ENCODE data around the gene BCL2A1. TPM values are rescaled to one million over a fixed set of nuclear protein-coding genes. Genes with fewer than 3 reads are reported as not detected.

BCL2A1 gene
- total RNA-seq, 1 experiment from 2014 or later = not detected

DNA sequence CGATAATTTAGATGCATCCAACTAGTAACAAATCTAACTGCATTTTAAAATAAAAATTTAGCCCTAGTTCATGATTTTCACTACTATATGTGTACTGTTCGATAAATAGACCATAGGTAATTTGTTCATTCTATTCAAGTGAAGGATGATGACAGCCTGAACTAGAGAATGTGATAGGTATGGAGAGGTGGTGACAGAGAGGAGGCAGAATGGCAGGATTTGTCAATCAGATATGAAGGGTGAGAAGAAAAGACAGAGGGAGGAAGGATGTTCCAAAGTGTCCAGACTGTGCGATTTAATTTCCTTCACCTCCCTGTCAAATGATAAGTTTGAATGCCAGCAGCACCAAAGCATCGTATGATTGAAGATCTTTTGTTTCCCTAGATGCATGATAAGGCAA is 31.6 kb downstream of the BCL2A1 start:
- no peak overlapping the region for H3K23ac ChIP-seq (ENCODE audit: insufficient read length, low read depth, low read length)
- no peak overlapping the region for H3K27ac ChIP-seq (ENCODE audit: insufficient read length, low read depth, low read length)
- no peaks in the 10 kb centered on the region for H3K79me2 ChIP-seq (ENCODE audit: insufficient read depth, low read length)
- Mint-ChIP-seq H3K27ac (no peak overlapping the region), H3K4me1 (no peaks in the 10 kb centered on the region), H3K9me3 (no peaks in the 10 kb centered on the region; a peak in 1 of 5 replicates), H3K27me3 (ENCODE audit: low read depth) (no peaks in the 10 kb centered on the region; the same call in 1 of the 2 replicates), H3K36me3 (ENCODE audit: insufficient read depth in 1 of 3, low read depth in 3 of 3) (no peaks in the 10 kb centered on the region; a peak in 1 of 7 replicates), H3K4me3 (no peak overlapping the region)
- no peak for TF ChIP-seq CTCF (conservative IDR thresholded peaks at IDR 0.05)
- H3K4ac ChIP-seq (ENCODE audit: low read depth, low read length) = no peak overlapping the region
- H4K8ac ChIP-seq (replicated peaks; ENCODE audit: insufficient read length, low read depth, low read length) = no peak overlapping the region
- H2BK20ac ChIP-seq (ENCODE audit: low read depth, low read length, poor library complexity, severe bottlenecking) = no peak overlapping the region
- H3K4me2 ChIP-seq (ENCODE audit: insufficient read depth, insufficient read length, low read length) = no peak overlapping the region
- H2BK120ac ChIP-seq (ENCODE audit: low read depth, low read length, poor library complexity, severe bottlenecking) = no peak overlapping the region
- no peak overlapping the region for H2AK5ac ChIP-seq (ENCODE audit: insufficient read length, low read length)
- H4K5ac ChIP-seq (ENCODE audit: insufficient read length, low read depth, low read length) = no peak overlapping the region
- H2AFZ ChIP-seq (ENCODE audit: low read length) = no peak overlapping the region
- no peak overlapping the region for H2BK15ac ChIP-seq (ENCODE audit: low read depth, low read length)
- no peak overlapping the region for H3T11ph ChIP-seq (ENCODE audit: low read length)
- H3K56ac ChIP-seq (ENCODE audit: insufficient read length, low read depth, low read length) = no peak overlapping the region
- H3K9ac ChIP-seq (ENCODE audit: extremely low read depth, insufficient read length, low read length) = no peak overlapping the region
- no peak overlapping the region for H4K91ac ChIP-seq (ENCODE audit: insufficient read length, low read depth, low read length)
- no peak overlapping the region for H3K14ac ChIP-seq (ENCODE audit: insufficient read depth, low read length)
- no CpG with 5 or more reads among the region's 4 CpGs for WGBS (ENCODE audit: extremely low coverage, insufficient read length, low lambda C conversion rate)
- H2BK12ac ChIP-seq (ENCODE audit: insufficient read length, low read depth, low read length) = no peak overlapping the region
- no peaks in the 10 kb centered on the region for H3K23me2 ChIP-seq (ENCODE audit: insufficient read length, low read depth, low read length, poor library complexity, severe bottlenecking)
- no peaks in the 10 kb centered on the region for H3K79me1 ChIP-seq (ENCODE audit: insufficient read depth, low read depth, low read length, poor library complexity, severe bottlenecking)
- no peaks in the 10 kb centered on the region for H4K20me1 ChIP-seq (ENCODE audit: control insufficient read depth, insufficient read depth, insufficient read length)
- H3K9me3 ChIP-seq (ENCODE audit: control insufficient read depth, low read depth, low read length) = no peaks in the 10 kb centered on the region
- DNase-seq = no peak
- no peak overlapping the region for H3K18ac ChIP-seq (ENCODE audit: insufficient read length, low read depth, low read length)
- H3K27me3 ChIP-seq (ENCODE audit: insufficient read depth, low read length) = no peaks in the 10 kb centered on the region
- H3K4me1 ChIP-seq (ENCODE audit: insufficient read depth, low read length) = no peaks in the 10 kb centered on the region
- H2BK5ac ChIP-seq (ENCODE audit: insufficient read length, low read length) = no peak overlapping the region
